SK-N-MC (cell line): Measurements from ENCODE around the gene LDB1.

ENCODE experiments used
- DNase-seq: peaks from one replicate; pipeline ENCODE4 v3.0.0-alpha.2; 2011; ENCODE audit warnings: low read depth, low spot score
- H3K27ac ChIP-seq: fragments of 200-600 bp; sonication (generic); 2 replicates; pipeline ENCODE4 v1.5.1; 2016; ENCODE audit warnings: mixed run types
- H3K36me3 ChIP-seq: fragments of 200-600 bp; sonication (generic); 2 replicates; pipeline ENCODE4 v1.6.1; 2017; ENCODE audit warnings: antibody characterized with exemption, low read length, mixed read lengths; ENCODE audit not compliant: insufficient read depth
- H3K4me3 ChIP-seq: fragments of 200-600 bp; sonication (generic); 2 replicates; pipeline ENCODE4 v1.5.1; 2016
- H3K9ac ChIP-seq: fragments of 200-600 bp; sonication (generic); 2 replicates; pipeline ENCODE4 v1.8.0; 2017; ENCODE audit warnings: mixed run types, mixed read lengths; ENCODE audit not compliant: insufficient read length
- H3K9me3 ChIP-seq: fragments of 200-600 bp; sonication (generic); 2 replicates; pipeline ENCODE4 v1.6.1; 2017; ENCODE audit warnings: low read depth, mild to moderate bottlenecking, antibody characterized with exemption, low read length, moderate library complexity, mixed read lengths
- EZH2 ChIP-seq: fragments of 200-600 bp; sonication (generic); IDR thresholded peaks from one replicate; pipeline ENCODE4 v1.6.1; 2017; ENCODE audit warnings: antibody characterized with exemption
- FOXP2 ChIP-seq: optimal IDR thresholded peaks from 2 replicates; pipeline ENCODE3; 2011; ENCODE audit warnings: mild to moderate bottlenecking, moderate library complexity; ENCODE audit not compliant: insufficient read depth; ENCODE audit errors: extremely low read length, control extremely low read depth
- POLR2AphosphoS5 ChIP-seq: IDR thresholded peaks from 2 replicates; pipeline ENCODE4 v1.6.1; 2012; ENCODE audit warnings: mild to moderate bottlenecking, low read depth, low read length, borderline replicate concordance

LDB1 gene

GRCh38 chr10:102131286-102132170, 11.4 kb upstream of the LDB1 start:
- Histone ChIP-seq H3K9me3 (no peaks in the 10 kb centered on the region), H3K36me3 (no peaks in the 10 kb centered on the region), H3K4me3 (peak overlapping the region; percentile 85; the same call in 1 of the 2 replicates), H3K27ac (no peak overlapping the region), H3K9ac (no peak overlapping the region)
- no peak for TF ChIP-seq FOXP2
- no peak for TF ChIP-seq POLR2AphosphoS5
- TF ChIP-seq EZH2: no peak
- no peak for DNase-seq

GRCh38 chr10:102123223-102123622, 3.1 kb upstream of the LDB1 start:
- TF ChIP-seq POLR2AphosphoS5 (no peak), FOXP2 (no peak), EZH2 (no peak)
- Histone ChIP-seq H3K9ac (no peak overlapping the region), H3K27ac (no peak overlapping the region), H3K36me3 (no peaks in the 10 kb centered on the region), H3K9me3 (no peaks in the 10 kb centered on the region), H3K4me3 (no peak overlapping the region)
- DNase-seq: no peak

GRCh38 chr10:102122450-102122849, 2.3 kb upstream of the LDB1 start:
- no peak for DNase-seq
- TF ChIP-seq FOXP2: no peak
- TF ChIP-seq POLR2AphosphoS5: no peak
- TF ChIP-seq EZH2: no peak
- H3K36me3 ChIP-seq: no peaks in the 10 kb centered on the region
- no peaks in the 10 kb centered on the region for H3K9me3 ChIP-seq
- no peak overlapping the region for H3K4me3 ChIP-seq
- no peak overlapping the region for H3K9ac ChIP-seq
- no peak overlapping the region for H3K27ac ChIP-seq

GRCh38 chr10:102121739-102122372, 1.7 kb upstream of the LDB1 start:
- no peak for DNase-seq
- Histone ChIP-seq H3K27ac (no peak overlapping the region), H3K9me3 (no peaks in the 10 kb centered on the region), H3K4me3 (no peak overlapping the region; the same call in 1 of the 2 replicates), H3K36me3 (no peaks in the 10 kb centered on the region), H3K9ac (no peak overlapping the region)
- no peak for TF ChIP-seq POLR2AphosphoS5
- no peak for TF ChIP-seq FOXP2
- TF ChIP-seq EZH2: no peak

GRCh38 chr10:102120991-102121738, 997 bp upstream of the LDB1 start:
- Histone ChIP-seq H3K36me3 (no peaks in the 10 kb centered on the region), H3K27ac (no peak overlapping the region; the same call in 1 of the 2 replicates), H3K9ac (no peak overlapping the region), H3K9me3 (no peaks in the 10 kb centered on the region), H3K4me3 (peak overlapping the region; percentile 78)
- no peak for TF ChIP-seq POLR2AphosphoS5
- DNase-seq: no peak

GRCh38 chr10:102119417-102120141, 589 bp downstream of the LDB1 start:
- Histone ChIP-seq H3K4me3 (peak overlapping the region; percentile 78), H3K9me3 (no peaks in the 10 kb centered on the region), H3K27ac (peak overlapping the region; percentile 93), H3K9ac (peak overlapping the region; percentile 47), H3K36me3 (no peaks in the 10 kb centered on the region)
- DNase-seq: no peak
- TF ChIP-seq POLR2AphosphoS5 (no peak; the same call in 1 of the 2 replicates), FOXP2 (no peak), EZH2 (no peak)

- H3K9ac ChIP-seq: peak overlapping the region; percentile 59
- TF ChIP-seq EZH2 (no peak), FOXP2 (no peak)
- H3K9me3 ChIP-seq: no peaks in the 10 kb centered on the region
- no peaks in the 10 kb centered on the region for H3K36me3 ChIP-seq
- H3K27ac ChIP-seq: peak overlapping the region; percentile 93
- H3K4me3 ChIP-seq: peak overlapping the region; percentile 78
- no peak for DNase-seq
Measured at GRCh38 chr10:102118867-102119266, 1.3 kb downstream of the LDB1 start.
